ENCODE measurements around the gene ADAP2. TPM values are rescaled to one million over a fixed set of nuclear protein-coding genes. Genes with fewer than 3 reads are reported as not detected.

ADAP2 gene
- total RNA-seq, result 5.9 TPM

GRCh38 chr17:30921544-30922196, at the start of gene ADAP2:
TSS of gene ADAP2 (plus strand) at chr17:30921945. CDS start at chr17:30922015, 70 bp downstream.

GRCh38 chr17:30906101-30906911, 15.4 kb upstream of the ADAP2 start, which contains the start of gene TEFM:
TSS of gene TEFM (minus strand) at chr17:30906238. CDS start at chr17:30906198, 40 bp downstream.

GRCh38 chr17:30970831-30971567, 49.3 kb downstream of the ADAP2 start, which contains the start of gene RNF135:
TSS of gene RNF135 (plus strand) at chr17:30971039. CDS start at chr17:30971074, 35 bp downstream.

Small RNA genes within 50 kb of the gene (small RNA-seq; reads per million reads assigned to genes)
- gene AC138207.3 (ENCODE audit: low replicate concordance) (not detected), gene RN7SL138P (ENCODE audit: low replicate concordance) (not detected)

Other genes with a start within 250 kb of the ADAP2 start
- gene CRLF3, start 97.3 kb upstream of the ADAP2 start, total RNA-seq, result 12.8 TPM
- gene ATAD5, start 90.0 kb upstream of the ADAP2 start, total RNA-seq, result 13.1 TPM
- 30.4 TPM for gene TEFM, start 15.7 kb upstream of the ADAP2 start, total RNA-seq
- gene RNF135, start 49.1 kb downstream of the ADAP2 start, total RNA-seq, result 1.9 TPM
- 260 TPM for gene NF1, start 173.0 kb downstream of the ADAP2 start, total RNA-seq